RPMI8226 (cell line): ENCODE measurements around the gene CCL2.
A peak's percentile ranks its signal among the peaks of the same experiment; 100 is the strongest.

Source experiments
- DNase-seq: peaks from one replicate; pipeline ENCODE4 v3.0.0-alpha.2; 2015

Gene CCL2

GRCh38 chr17:34275881-34276280 lies 20.8 kb downstream of the CCL2 start:
- no peak for DNase-seq

GRCh38 chr17:34276826-34277225 lies 21.7 kb downstream of the CCL2 start:
- no peak for DNase-seq

- DNase-seq = no peak
Measured at GRCh38 chr17:34283571-34283970, 28.5 kb downstream of the CCL2 start.

GRCh38 chr17:34285286-34285792 lies 30.3 kb downstream of the CCL2 start, which contains the start of gene CCL11:
CCL11 (plus strand) TSS chr17:34285742; CDS start chr17:34285809, 67 bp downstream.
- DNase-seq = no peak

- DNase-seq = no peak
Measured at GRCh38 chr17:34287875-34288274, 32.8 kb downstream of the CCL2 start.

- no peak for DNase-seq
Measured at GRCh38 chr17:34290586-34290985, 35.5 kb downstream of the CCL2 start.

- no peak for DNase-seq
Measured at GRCh38 chr17:34291721-34292348, 36.8 kb downstream of the CCL2 start.

GRCh38 chr17:34299027-34299426 lies 43.9 kb downstream of the CCL2 start:
- DNase-seq = no peak

GRCh38 chr17:34299956-34300577 lies 45.0 kb downstream of the CCL2 start:
- no peak for DNase-seq

- peak; percentile 72 for DNase-seq
Measured at GRCh38 chr17:34300652-34301370, 45.7 kb downstream of the CCL2 start.

- DNase-seq = no peak
Measured at GRCh38 chr17:34301986-34302385, 46.9 kb downstream of the CCL2 start.

- no peak for DNase-seq
Measured at GRCh38 chr17:34302636-34303035, 47.6 kb downstream of the CCL2 start.

- DNase-seq = no peak
Measured at GRCh38 chr17:34303606-34304005, 48.5 kb downstream of the CCL2 start.

- DNase-seq = no peak
Measured at GRCh38 chr17:34305061-34305460, 50.0 kb downstream of the CCL2 start.

- no peak for DNase-seq
Measured at GRCh38 chr17:34305606-34306005, 50.5 kb downstream of the CCL2 start.

GRCh38 chr17:34306466-34306865 lies 51.4 kb downstream of the CCL2 start:
- DNase-seq = no peak
